ENCODE results near the gene MAPK1.
A peak's percentile ranks its signal among the peaks of the same experiment; 100 is the strongest.
"Not testable (repeated sequence)": the region's sequence is repeated elsewhere in the genome, so short reads cannot be mapped to it uniquely, and the experiment has no call there.

The MAPK1 gene

DNA sequence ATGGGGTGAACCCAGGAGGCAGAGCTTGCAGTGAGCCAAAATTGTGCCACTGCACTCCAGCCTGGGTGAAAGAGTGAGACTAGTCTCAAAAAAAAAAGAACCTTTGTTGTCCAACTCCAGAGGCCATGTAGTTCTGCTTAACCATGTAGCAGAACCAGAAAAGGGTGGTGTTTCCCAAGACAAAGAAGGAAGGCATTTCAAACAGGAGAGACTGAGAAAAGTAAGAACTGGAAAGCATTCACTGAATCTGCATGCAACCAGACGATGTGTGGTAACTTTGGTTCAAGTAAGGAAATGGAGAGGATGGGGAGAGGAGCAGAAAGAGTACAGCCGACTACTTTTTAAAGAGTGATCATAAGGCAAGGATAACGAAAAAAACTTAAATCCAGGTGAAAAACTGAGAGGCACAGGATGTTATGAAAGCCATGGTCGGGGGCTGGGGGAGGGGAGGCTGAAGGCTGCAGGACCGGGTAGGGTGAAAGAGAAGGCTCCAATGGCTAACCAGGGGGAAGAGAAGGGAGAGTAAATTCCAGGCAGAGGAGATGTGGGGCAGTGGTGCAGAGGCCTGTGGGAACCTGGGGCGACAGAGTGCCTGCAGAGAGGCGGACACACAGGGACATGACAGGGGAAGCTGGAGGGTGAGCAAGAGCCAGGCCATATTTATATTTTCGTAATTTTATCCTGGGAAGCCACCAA, 48.8 kb downstream of the MAPK1 start:
- no peak for DNase-seq

DNA sequence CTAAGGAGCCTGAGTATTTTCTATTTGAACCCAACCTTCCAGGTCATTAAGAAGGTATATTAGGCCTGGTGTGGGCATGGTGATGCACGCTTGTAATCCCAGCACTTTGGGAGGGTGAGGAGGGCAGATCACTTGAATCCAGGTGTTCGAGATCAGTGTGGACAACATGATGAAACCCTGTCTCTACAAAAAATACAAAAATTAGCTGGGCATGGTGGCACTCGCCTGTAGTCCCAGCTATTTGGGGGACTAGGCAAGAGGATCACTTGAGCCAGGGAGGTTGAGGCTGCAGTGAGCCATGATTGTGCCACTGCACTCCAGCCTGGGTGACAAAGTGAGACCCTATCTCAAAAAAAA, 50.0 kb downstream of the MAPK1 start:
- DNase-seq = not testable (repeated sequence)

DNA sequence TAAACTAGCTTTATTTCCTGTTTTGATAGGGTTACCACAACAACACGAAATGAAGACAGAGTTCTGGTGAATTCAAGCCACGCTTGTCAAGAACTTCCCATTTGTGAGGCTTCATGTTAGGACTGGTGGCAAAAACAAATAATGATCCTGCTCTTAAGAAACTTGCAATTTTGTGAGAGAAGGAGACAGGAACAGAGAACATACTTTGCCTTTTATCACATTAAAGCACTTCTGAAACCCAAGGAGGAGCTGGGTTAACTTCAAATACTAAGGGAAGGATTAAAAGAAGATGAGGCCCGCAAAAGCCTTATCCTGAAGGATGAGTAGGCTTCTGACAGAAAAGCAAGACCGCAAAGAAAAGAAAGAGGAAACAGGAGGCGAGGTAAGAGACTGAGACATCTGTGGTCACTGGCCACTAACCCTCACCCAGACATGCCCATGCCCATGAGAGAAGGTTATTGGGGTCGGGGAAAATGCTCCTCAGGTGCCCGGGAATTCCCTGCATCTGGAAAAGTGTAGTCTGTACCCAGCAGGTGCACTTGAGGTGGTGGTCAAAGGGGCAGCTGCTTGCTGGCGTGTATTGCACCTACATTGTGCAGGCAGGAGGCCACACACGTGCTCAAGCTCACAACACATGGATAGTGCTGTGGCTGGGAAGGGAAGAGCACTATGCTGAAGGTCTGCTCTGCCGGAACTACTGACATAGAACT, 50.5 kb downstream of the MAPK1 start:
- DNase-seq = peak; percentile 8

DNA sequence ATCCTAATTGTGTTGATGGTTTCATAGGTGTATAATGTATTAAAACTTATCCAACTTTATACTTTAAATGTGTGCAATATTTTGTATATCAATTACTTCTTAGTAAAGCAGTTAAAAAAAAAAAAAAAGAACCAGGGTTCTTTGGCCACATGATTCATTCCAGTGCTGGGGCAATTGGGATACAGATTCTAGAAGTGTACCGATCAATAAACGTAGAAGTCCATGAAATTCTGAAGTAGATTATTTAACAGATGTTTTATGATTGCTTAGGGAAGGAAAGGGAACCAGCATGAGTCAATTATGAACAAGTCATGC, 51.0 kb downstream of the MAPK1 start:
- DNase-seq = no peak

DNA sequence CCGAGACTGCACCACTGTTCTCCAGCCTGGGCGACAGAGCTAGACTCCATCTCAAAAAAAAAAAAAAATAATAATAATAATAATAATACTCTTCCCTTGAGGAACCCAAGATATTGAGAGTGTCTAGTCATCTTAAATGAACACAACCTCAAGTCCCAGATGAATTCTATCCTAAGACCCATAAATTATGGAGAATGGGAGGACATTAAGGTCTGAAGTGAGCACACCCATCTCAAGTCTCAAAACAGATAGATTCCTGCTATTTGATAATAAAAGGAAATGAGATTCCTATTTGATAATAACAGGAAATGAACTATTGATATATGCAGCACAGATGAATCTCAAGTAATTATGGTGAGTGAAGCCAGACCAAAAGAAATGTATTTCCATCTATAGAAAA, 51.5 kb downstream of the MAPK1 start:
- no peak for DNase-seq

DNA sequence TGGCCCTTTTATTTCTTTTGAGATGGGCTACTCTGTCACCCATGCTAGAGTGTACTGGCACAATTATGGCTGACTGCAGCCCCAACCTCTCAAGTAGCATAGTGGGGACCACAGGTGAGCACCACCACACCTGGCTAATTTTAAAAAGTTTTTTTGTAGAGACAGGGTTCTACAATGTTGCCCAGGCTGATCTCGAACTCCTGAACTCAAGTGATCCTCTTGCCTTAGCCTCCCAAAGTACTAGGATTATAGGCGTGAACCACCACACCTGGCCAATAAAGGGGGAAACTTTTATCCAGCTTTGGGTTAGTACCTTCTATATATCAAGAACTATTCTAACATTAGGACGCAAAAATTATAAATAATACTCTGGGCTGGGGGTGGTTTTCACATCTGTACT, 52.1 kb downstream of the MAPK1 start:
- DNase-seq = no peak

DNA sequence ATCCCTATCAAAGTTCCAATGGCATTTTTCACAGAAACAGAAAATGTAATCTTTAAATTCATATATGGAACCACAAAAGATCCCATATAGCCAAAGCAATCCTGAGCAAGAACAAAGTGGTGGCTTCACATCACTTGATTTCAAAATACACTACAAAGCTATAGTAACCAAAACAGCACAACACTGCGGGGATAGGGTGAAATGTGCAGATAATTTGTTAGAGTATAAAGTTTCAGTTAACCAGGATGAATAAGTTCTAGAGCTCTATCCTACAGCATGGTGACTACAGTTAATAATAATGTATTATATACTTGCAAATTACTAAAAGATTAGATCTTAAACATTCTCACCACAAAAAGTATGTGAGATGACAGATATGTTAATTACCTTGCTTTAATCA, 55.5 kb downstream of the MAPK1 start:
- DNase-seq = no peak

DNA sequence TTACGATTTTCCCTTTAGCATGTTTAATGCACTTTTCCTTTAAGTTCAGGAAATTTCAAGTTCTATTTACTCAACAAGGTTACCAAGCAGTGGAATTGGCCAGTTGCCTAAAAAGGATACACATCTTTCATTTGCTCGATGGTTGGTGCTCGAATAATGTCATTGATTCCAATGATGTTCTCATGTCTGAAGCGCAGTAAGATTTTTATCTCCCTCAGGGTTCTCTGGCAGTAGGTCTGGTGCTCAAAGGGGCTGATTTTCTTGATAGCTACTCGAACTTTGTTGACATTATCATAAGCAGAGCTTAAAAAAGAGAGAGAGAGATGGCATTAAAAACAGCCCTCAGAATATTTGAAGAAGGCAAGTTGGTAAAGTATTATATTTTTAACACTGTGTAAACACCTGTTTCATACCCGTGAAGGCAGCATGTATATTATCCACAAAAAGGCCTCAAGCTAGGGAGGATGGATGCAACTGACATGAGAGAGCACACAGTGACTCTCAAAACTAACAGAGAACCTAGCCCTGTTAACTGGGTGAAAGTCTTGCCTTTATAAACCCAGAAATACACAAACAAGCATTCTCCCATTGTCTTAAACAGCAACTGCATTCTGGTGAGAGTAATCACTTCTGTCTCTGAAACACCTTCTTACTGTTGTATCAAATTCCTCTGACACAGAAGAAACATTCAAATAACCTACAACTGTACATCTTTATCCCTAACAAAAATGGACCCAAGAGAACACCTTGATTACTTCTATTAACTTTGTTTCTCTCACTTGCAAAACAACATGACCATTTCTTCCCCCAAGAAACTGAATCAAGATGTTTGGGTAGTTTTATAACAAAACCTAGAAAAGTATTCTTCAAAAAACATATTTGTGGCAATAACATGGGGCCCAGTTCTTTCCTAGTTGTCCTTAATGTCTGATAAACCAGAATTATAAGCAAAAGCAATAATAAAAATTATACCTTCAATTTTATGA, 59.6 kb downstream of the MAPK1 start:
- no peak for DNase-seq

DNA sequence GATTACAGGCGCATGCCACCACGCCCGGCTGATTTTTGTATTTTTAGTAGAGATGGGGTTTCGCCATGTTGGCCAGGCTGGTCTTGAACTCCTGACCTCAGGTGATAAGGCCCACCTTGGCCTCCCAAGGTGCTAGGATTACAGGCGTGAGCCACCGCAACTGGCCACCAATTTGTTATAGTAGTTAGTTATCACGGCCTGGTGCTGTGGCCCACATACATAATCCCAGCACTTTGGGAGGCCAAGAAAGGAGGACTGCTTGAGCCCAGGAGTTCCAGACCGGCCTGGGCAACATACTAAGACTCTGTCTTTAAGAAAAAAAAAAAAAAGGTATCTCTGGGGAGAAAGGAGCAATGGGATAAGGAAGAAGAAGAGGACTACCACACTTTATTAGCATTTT, 62.1 kb downstream of the MAPK1 start:
- not testable (repeated sequence) for DNase-seq

DNA sequence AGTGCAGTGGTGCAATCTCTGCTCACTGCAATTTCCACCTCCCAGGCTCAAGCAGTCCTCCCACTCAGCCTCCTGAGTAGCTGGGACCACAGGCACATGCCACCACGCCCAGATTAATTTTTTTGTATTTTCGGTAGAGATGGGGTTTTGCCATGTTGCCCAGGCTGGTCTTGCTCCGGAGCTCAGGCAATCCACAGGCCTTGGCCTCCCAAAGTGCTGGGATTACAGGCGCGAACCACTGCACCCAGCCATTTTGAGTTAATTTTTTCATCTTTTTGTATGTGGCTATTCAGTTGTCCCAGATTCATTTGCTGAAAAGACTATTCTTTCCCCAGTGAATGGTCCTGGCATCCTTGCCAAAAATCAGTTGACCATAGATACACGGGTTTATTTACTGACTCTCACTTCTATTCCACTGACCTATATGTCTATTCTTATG, 63.6 kb downstream of the MAPK1 start:
- DNase-seq = no peak

DNA sequence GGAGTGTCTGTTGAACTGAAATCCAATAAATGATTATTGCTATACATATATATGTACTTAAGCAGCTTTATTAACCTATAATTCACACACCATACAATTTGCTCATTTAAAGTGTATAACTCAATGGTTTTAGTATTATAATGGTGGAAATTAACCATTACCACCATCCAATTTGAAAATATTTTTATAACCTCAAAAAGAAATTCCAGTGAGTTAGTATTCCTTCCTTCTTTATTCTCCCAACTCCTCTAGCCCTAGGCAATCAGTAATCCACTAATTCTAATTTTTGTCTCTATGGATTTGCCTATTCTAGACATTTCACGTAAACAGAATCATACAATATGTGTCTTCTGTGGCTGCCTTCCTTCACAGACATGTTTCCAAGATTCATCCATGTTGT, 64.8 kb downstream of the MAPK1 start:
- DNase-seq = no peak

DNA sequence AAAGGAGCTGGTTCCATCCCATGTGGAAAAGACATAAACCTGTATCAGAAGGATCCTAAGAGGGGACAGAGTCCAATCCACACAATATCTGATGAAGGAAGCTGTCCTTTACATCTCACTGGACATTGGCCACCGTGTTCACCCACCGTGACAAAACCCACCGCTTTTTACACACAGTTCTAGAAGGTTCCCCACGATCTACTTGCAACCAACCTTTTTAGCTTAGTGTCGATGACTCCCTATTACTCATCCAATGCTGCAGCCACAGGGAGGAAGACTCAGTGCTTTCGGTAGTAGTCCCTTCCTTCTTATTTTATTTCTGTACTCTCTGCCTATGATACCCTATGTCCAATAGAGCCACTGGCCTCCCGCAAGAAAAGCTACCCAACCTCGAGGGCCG, 65.4 kb downstream of the MAPK1 start:
- no peak for DNase-seq

DNA sequence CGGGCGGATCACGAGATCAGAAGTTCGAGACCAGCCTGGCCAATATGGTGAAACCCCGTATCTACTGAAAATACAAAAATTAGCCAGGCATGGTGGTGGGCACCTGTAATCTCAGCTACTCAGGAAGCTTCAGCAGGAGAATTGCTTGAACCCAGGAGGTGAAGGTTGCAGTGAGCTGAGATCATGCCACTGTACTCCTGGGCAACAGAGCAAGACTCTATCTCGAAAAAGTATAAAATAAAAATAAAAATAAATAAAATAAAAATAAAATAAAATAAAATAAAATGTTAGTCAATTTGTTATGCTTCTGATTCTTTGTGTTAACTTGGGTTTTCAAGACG, 66.2 kb downstream of the MAPK1 start:
- not testable (repeated sequence) for DNase-seq

DNA sequence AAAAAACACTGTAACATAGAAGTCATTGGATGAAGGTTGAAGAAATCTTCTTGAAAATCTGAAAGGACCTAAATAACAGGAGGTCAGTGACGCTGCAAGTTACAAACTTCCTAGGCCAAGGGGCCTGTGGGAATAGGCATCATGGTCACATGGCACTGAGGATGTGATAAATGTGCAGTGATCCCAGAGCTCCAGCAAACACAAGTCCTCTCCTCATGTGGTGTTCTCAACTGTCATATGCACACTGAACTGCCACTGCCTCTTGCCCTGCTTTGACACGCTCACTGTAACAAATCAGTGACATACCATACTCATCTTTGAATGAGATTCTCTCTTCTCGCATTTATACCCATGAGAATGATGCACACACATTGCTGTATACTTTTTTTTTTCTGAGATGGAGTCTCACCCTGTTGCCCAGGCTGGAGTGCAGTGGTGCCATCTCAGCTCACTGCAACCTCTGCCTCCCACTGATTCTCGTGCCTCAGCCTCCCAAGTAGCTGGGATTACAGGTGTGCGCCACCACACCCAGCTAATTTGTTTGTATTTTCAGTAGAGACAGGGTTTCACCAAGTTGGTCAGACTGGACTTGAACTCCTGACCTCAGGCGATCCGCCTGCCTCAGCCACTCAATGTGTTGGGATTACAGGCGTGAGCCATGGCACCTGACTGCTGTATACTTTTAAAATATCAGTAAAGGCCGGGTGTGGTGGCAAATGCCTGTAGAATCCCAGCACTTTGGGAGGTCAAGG, 66.7 kb downstream of the MAPK1 start:
- no peak for DNase-seq

DNA sequence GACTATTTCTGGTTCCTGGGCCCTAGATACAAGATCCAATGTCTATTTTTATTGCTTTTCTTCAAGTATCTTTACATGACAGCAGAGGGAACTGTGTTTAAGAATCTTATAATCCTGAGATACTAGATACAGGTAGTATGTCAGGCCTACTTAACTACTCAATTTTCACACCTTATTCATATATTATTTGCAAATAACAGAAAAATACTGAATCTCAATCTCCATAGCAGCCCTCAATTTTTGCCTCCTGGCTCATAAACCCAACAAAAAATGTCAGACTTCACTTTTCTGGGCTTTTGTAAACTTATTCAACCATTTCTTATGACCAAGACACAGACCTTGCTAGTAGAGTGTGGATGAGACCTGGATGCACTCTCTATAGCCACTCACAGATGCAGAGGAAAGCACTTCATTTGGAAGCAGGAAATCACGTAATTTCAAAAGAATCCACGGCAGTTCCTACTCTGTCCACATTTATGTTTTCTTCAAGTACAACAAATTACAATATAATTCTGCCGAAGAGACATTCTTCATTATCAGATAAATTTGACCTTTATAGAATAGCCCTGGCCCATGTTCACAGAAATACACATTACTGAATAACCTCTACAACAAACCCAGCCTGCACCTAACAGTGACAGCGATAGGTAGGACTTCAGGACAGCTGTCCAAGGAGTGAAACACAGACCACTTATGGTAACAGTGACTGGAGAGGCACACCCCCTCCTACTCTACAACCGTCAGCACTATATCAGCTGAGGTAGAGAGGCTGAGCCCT, 69.8 kb downstream of the MAPK1 start:
- no peak for DNase-seq

DNA sequence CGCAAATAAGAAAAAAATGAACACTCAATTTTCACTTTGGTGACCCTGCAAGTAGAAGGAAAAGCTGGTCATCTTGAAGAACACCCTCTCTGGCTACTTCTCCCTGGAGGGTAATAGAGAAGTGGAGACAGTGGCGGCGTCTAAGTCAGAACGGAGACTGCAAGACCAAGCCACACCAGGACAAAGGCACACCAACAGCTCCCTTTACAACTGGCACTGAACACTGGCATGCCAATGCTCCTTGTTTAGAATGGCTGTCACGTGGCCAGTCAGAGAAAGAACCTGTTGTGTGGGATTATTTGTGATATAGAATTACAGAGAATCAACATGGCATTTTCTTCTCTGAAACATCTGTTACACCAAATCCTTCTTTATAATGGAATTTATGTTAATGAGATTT, 70.6 kb downstream of the MAPK1 start:
- DNase-seq = no peak

DNA sequence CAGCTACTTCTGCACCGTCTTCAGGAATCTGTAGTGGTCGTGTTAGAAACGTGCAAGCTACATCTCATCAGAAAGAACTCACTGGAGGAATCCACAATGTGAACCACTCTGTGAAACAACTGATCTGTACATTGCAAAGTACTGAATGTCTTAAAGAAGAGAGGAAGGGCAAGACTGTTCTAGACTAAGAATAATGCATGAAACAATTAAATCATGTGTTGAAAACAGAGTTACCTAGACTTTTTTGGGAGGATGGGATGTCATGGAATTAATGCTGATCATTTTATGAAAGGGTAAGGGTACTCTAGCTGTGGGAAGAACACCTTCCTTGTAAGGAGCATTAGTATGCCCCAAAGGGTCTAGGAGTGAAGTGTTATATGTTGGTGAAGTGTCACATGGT, 71.2 kb downstream of the MAPK1 start:
- no peak for DNase-seq

DNA sequence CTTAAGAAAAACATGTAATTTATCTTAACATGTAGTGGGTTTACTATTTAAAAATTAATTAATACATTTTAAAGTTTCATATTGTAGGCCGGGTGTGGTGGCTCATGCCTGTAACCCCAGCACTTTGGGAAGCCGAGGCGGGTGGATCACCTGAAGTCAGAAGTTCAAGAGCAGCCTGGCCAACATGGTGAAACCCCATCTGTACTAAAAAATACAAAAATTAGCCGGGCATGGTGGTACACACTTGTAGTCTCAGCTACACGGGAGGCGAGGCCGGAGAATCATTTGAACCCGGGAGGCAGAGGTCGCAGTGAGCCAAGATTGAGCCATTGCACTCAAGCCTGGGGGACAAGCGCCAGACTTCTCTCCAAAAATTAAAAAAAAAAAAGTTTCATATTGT, 73.7 kb downstream of the MAPK1 start:
- DNase-seq = not testable (repeated sequence)

DNA sequence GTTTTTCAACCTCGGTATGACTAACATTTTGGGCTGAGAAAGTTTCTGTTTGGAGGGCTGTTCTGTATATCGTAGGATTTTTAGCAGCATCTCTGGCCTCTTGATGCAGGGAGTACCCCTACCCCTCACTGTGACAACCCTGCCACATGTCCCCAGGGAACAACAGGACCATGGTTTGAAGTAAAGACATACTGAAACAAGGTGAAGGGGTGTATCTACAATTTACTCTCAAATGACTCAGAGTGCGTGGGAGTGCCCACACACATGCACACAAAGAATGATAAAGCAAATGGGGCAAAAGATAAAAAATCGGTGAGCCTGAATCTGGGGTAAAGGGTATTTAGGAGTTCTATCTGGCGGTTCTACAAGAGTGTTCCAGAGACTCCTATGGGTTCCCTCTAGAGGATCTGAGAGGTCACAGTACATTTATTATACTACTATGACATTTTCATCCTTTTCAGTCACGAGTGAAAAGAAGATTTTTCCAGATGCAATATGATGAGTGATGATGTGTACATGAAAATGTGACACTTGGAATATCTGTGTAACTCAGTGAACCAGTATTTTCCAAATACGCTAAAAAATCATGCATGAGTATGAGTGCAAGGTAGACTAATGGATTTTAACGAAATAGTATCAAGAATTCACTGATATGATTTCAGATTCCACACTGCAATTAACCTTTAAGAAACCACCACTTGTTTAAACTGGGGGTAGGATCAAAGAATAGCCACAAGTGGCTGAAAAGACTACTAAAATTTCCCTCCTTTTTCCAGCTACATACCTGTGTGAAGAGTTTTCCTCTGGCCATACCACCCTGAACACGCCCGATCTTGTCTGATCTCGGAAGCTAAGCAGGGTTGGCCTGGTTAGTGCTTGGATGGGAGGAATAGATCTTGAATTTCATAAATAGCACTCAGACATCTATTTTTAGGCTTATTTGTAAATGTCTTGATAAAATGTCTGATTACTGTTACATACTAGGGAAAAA, 75.5 kb downstream of the MAPK1 start:
- no peak for DNase-seq

DNA sequence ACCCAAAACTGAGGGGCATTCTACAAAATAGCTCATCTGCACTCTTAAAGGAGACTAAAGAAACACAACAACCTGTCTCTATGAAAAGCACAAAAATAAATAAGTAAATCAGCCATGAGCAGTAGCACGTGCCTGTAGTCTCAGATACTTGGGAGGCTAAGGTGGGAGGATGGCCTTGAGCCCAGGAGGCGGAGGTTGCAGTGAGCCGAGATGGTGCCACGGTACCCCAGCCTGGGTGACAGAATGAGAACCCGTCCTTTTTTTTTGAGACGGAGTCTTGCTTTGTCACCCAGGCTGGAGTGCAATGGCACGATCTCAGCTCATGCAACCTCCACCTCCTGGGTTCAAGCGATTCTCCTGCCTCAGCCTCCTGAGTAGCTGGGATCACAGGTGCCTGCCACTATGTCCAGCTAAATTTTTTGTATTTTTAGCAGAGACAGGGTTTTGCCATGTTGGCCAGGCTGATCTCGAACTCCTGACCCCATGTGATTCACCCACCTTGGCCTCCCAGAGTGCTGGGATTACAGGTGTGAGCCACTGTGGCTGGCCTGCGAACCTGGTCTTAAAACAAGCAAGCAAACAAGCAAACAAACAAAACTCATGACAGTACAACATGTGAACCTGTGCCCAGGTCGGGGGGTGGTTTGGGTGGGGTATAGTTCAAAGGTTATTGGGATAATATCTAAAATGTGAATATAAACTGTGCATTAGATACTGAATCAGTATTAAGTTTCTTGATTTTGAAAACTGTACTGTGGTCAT, 76.4 kb downstream of the MAPK1 start:
- not testable (repeated sequence) for DNase-seq
